IPS-18c (cell line): ENCODE results near the gene HCN3.

Source experiments
- H3K4me3 ChIP-seq: 2 replicates; pipeline ENCODE4 v1.7.0; 2013; ENCODE audit warnings: low read depth, mild to moderate bottlenecking, low read length, moderate library complexity; ENCODE audit not compliant: insufficient read depth
- H3K9me3 ChIP-seq: one replicate; pipeline ENCODE4 v1.6.1; 2013; ENCODE audit warnings: mild to moderate bottlenecking, low read length, moderate library complexity; ENCODE audit not compliant: control insufficient read depth, insufficient read depth

Gene HCN3

DNA sequence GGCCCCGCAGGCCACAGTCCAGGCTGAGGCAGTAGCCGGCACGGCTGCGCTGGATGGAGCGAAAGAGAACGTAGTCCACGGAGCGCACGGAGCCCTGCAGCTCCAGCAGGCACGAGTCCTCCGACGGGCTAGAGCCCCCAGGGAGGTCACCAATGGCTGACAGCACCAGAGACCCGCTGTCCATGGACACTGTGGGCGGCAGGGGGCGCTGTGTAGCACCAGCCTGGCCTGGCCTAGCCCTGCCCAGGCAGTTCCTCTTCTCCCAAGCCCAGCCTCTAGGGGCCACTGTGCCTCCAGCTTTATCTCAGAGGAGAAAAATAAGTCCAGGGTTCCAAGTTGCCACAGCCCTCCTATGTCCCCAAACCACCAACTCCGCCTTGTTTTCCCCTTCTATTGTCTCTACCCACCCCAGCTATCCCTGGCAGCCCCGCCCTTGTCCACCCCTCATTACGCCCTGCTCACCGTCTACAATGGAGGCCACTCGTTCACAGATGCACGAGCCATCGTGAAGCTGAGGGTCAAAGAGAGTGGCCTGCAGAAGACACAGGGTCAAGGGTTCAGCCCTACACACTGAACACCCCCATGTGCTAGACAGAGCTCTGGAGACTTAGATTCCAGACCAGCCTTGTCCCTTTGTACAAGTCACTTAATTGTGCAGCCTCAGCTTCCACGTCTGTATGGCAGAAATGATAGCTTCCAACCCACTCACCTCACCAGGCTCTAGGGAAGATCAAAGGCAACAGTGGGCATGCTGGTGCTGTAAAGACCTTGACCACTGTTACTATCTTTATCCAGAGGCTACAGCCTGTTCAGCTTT is 26.4 kb upstream of the HCN3 start:
- peak overlapping the region; percentile 74 for H3K4me3 ChIP-seq
- H3K9me3 ChIP-seq, result peaks cover 2% of the 10 kb centered on the region

DNA sequence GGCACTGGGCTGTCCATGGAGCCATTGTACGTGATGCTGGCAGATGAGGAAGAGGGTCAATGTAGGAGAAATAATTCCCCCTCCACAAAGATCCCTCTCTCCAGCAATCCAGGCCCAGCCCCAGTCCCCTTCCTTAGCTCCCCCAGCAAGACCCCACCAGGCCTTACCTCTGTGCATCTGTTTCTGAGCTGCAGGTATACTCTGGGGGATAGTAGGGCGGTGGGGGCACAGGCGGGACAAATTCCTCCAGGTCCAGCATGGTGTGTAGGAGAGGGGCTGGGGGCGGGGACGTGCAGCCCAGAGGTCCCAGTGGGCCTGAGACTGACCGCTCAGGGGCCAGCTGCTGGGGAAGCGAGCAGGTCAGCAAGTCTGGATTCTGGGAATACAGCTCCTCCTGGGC is 25.7 kb upstream of the HCN3 start:
- Histone ChIP-seq H3K4me3 (no peak overlapping the region), H3K9me3 (peaks cover 2% of the 10 kb centered on the region)

DNA sequence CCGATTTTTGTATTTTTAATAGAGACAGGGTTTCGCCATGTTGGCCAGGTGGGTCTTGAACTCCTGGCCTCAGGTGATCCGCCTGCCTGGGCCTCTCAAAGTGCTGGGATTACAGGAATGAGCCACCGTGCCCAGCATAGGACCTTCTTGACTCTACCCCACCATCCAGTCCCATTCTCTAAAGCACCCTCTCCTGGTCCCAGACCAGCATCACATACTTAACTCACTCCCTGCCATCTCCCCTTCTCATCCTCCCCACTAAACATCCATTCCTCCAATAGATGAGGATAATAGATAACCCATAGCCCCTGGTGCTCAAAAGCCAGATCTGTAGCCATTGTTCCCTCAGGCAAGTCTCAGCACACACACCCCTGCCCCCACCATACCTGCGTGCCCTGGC is 24.1 kb upstream of the HCN3 start:
- H3K4me3 ChIP-seq, result peak overlapping the region; percentile 31; the same call in 1 of the 2 replicates

DNA sequence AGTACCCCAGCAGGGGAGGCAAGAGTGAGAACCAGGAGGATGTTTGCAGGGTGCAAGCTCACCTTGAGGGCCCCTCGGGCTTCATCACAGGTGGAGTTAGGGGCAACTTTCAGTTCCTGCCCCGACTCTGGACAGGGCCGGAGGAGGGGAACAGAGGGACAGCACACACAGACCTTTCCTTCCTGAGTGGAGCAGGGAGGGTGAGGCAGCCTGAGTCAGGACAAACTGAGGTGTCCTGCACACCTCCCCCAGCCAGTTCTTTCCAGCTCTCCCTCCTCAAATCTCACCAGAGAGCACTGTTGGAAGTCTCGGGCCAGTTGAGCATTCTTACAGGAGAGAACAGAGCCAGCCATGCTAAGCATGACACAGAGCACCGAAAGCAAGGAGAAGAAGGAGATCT is 23.5 kb upstream of the HCN3 start:
- H3K4me3 ChIP-seq, result peak overlapping the region; percentile 31
- H3K9me3 ChIP-seq, result peaks cover 2% of the 10 kb centered on the region

More for the DNA sequence above, 24.1 kb upstream of the HCN3 start:
- H3K9me3 ChIP-seq, result peaks cover 2% of the 10 kb centered on the region

DNA sequence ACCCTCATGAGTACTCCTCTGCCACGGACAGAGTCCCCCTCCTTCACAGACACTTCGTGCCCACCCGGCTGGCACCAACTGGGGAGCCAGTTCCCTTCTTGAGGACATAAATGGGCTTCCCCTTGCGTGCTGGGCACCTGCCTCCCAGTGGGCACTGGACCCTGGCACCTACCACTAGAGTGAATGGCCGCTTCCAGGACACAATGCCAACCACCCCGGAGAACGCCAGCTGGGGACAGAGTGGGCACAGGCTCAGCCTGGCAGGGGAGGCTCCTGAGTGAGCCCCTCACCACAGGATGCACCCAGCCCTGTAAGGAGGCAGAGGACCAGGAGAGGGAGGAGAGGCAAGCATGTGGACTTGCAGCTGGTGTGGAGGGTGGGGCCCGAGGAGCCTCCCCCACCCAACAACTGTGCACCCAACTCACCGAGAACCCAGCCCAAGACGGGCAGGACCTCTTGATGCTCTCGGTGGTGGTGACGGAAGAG is 23.0 kb upstream of the HCN3 start:
- H3K9me3 ChIP-seq, result peaks cover 2% of the 10 kb centered on the region
- peak overlapping the region; percentile 78 for H3K4me3 ChIP-seq

DNA sequence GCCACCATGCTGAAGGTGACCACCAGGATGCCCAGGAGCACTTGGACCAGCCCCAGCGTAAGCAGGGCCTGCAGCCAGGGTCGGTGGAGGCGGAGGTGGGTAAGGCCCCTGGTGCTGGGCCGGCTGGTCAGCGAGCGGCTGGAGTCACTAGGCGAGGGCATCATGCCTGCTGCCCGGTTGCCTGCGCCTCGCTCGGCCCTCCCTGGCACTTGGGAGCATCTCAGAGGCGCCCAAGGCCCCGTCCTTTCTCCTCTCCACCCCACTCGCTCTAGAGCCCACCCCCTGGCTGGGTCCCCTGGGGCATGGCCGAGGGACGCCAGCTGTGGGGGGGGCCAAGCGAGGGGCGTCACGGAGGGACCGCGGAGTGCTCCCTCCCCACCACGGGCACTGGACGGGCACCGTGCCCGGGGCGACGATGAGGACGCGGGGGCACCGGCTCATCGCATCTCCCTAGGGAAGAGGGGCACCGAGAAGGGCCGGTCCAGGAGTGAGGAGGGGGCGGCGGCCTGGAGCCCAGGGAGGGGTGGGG is 22.5 kb upstream of the HCN3 start:
- H3K9me3 ChIP-seq, result peaks cover 2% of the 10 kb centered on the region
- peak overlapping the region; percentile 78 for H3K4me3 ChIP-seq

DNA sequence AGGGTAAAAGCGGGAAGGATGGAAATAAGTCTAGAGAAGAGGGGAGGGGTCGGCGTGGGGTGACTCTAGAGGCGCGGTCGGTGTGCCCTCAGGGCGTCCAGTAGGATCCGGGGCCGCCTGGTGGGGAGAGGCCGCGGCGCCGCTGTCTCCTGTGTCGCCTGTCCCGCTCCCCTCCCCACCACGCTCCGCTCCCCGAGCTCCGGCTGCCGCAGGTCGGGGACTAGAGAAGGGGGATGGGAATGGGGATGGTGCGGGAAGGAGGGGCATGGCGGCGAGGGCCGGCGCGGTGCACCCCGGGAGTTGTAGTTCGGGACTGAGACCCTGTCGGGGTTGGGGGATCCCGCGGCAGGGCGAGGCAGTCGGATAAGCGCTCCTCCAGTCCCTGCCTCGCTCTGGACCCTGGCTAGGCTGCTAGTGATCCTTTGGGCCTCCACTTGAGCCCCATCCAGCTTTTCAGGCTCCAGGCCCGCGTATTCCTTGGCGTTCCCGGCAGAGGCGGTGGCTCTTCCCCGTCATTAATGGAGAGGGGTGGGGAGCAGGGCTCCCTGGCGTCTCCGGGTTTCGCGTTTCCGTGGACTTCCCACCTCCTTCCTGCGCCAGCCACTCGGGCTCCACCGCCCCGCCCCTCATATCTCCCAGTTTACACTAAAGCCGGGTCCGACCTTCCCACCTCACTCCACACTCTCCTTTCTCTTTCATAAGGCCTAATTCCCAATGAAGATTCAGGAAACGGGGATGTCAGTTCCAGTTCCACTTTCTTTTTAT is 21.8 kb upstream of the HCN3 start, which contains the start of gene ENTREP3:
Gene ENTREP3, minus strand, starts transcription at position 241 of the 765 bp plus-strand sequence. CDS start 606 bp downstream, outside the sequence.
- H3K9me3 ChIP-seq, result peaks cover 2% of the 10 kb centered on the region
- peak within 1 kb of the TSS; percentile 78 for H3K4me3 ChIP-seq

DNA sequence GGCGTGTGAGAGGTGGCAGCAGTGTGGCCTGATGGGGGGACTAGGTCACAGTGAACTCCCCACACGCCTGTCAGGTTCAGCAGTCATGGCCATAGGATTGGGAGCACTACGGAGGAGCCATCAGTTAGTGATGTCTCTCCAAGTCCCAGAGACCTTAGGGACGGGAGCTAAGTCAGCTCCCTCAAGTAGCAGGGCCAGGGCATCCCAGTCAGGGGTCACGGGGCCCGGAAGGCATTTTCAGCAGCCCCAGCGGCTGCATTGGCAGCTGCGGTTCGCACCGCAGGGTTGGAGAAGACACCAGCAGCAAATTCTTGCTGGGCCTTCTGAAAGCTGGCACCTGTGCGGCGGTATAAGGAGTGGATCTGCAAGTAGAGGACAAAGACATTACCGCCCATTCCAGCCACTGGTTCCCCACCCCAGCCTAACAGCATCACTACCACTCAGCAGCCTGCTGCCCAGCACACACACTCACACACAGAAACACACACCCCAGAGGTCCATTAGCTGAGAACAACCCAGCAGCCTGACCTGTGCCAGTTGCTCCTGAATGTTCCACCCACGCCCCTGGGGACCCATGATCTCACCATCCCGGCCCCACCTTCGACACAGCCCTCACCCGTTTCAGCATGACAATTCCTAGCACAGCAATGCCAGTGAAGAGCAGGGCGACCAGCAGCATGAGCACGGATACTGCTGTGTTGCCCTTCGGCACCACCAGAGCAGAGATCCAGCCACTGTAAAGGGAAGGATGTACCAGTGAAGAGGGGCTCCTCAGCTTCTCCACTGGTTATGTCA is 21.0 kb upstream of the HCN3 start:
- peak overlapping the region; percentile 78; the same call in 1 of the 2 replicates for H3K4me3 ChIP-seq
- no peaks in the 10 kb centered on the region for H3K9me3 ChIP-seq

DNA sequence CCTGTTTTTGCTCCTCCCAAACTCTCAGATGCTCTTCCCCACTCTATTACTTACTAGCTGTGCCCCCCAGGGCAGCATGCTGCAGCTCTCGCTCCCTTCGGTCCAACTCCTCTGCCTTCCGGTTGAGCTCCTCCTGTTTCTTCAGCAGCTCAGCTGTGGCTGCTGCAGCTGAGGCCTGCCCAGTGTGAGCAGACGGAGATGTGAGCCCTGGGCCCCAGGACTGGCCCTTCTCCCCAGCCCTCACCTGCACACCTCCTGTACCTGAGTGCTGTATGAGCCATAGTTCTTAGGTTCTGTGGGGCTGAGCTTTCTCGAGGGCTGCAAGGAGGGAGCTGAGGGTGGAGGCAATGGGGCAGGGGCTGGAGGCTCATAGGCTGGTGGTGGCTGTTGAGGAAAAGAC is 17.0 kb upstream of the HCN3 start:
- H3K4me3 ChIP-seq, result no peak overlapping the region
- no peaks in the 10 kb centered on the region for H3K9me3 ChIP-seq

DNA sequence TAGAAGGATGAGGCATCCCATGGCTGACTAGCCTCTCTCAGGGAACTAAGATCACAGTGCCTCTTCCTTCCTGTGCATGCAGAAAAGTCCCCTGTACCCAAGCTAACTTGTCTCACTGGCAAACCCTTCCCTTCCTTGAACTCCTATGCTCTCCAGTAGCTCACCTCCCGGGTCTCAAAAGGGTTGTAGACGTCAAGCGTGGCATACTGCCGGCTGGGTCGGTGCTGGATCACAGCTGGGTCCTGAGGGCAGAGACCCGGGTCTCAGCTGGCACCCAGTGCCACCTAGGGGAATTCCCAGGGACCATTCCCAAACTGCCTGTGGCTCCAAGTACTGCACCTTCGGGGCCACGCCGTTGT is 15.8 kb upstream of the HCN3 start:
- Histone ChIP-seq H3K9me3 (no peaks in the 10 kb centered on the region), H3K4me3 (peak overlapping the region; percentile 67)

DNA sequence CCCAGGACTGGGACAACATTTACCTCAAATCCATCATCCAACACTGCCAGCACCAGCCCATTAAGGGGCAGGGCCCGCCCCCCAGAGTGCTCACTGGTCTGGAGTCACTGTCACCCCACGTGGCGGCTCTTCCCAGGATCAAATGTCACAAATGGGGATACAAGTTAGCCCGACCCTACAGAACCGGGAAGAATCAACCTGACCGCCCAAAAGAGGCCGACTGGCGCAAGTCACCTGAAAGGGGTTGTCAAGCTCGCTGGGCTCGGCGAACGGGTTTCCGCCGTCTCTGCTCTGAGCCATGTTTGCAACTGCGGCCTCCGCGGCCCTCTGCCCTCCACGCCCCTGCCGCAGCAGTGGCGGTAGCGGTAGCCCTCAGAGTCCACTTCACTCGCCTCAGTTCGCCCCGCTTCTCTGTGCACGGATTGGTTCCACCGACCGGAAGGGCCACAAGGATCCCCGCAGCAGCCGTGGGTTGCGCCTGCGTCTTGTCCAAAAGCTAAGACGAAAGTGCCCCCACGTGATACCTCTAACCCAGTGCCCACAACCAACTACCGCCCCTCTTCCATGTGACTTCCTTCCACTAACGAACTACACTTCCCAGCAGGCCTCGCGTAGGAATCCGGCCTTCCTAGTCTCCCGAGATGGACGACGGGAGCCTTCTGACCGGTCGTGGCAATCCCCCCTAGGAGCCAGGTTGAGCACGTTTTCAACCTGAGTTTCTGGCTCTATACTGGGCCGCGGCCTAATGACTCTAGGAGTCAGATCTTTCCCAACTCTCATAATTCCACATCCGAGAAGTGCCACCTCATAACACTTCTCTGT is 15.2 kb upstream of the HCN3 start, which contains the start of gene SCAMP3:
Gene SCAMP3, minus strand, starts transcription at position 509 of the 822 bp plus-strand sequence. Its CDS starts 209 bp downstream, at position 300.
- Histone ChIP-seq H3K4me3 (peak within 1 kb of the TSS; percentile 67), H3K9me3 (no peaks in the 10 kb centered on the region)

DNA sequence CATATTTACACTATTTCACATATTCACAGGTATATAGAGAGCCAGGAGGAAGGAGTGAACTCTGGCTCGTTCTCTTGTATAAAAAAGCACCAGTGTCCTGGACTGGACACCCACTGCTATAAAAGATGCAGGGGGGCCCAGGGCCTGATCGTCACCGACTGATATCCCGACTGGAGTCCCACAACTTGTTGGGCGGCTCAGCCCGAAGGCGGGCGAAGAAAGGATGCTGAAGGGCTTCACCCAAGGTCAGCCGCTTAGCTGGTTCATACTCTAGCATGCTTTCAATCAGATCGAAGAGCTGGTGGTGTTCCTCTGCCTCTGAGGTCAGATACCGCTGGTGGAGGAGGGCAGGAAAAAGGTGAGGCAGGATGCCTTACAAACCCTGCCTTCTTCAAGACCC is 14.2 kb upstream of the HCN3 start:
- no peaks in the 10 kb centered on the region for H3K9me3 ChIP-seq
- H3K4me3 ChIP-seq, result no peak overlapping the region

DNA sequence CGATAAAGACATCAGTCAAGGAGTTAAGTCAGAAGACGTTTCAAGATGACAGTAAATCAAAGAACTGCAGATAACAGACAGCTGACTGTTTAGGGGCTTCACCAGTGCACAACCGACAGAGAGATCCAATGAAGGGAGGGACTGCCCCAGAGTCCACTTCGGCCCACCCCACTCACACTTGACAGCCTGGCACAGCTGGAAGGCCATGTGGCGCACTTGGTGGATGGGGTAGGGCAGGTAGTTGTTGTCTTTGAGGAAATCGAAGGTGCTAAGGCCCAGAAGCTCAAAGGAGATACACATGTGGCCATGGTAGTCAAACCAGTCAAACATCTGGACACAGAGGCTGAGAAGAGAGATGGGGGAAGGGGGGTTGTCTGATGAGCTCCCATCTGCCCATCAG is 10.7 kb upstream of the HCN3 start:
- H3K9me3 ChIP-seq, result no peaks in the 10 kb centered on the region

DNA sequence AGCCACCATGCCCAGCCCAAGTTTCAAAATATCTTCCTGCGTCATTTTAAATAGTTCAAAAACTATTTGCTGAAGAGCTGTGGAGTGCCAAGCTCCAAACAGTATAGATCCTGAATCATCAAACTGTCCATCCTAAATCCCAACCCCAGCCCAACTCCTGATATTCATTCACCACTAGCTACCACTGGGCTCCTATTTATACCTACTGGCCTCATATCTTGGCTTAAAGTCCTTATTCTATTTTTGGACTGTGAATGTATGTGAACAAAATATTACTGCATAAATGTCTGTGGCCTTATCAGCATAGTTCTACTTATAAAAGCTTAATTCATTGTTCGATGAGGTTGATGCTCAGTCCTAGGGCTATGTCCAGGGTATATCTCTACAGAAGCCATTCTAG is 9.9 kb upstream of the HCN3 start:
- Histone ChIP-seq H3K9me3 (no peaks in the 10 kb centered on the region), H3K4me3 (no peak overlapping the region)

More for the DNA sequence above, 10.7 kb upstream of the HCN3 start:
- H3K4me3 ChIP-seq, result no peak overlapping the region

DNA sequence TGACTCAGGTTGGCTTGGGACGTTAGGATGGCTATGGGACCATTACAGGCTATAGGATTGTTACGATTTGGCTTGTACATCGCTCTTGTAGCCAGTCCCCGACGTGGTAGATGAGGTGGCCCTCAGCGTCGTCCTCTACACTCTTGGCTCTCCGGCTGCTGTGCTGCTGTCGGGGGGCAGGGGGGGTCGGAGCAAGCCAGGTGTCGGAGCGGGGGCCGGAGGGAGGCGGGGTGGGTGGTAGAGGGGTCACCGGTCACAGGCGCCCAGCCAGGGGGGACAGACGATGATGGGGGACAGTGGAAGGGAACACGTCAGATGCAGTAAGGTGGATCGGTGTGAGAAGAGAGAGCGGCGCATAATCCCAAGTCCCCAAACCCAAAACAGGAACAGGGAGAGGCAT is 8.6 kb upstream of the HCN3 start:
- Histone ChIP-seq H3K4me3 (no peak overlapping the region), H3K9me3 (no peaks in the 10 kb centered on the region)

DNA sequence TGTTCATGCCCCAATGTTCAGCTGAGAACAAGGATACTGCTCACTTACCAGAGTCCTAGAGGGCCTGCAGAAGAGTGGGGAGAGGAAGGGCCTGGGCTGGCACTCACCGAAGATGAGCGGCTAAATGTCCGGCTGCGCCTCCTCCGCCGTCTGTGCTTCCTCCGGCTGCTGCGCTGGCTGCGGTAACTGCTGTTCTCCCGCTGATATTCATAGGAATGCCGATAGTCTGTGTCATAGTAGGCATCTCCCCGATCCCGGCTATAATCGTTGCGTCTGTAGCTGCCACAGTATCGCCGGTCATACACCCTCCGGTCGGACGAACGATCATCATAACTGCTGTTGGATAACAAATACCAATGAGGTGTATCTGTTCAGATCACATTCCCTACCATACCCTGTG is 7.9 kb upstream of the HCN3 start:
- no peak overlapping the region for H3K4me3 ChIP-seq
- H3K9me3 ChIP-seq, result no peaks in the 10 kb centered on the region
